Stimulated activated CD8-positive, alpha-beta memory T cell treated with anti-CD3 and anti-CD28 coated beads, Interleukin-2, amount 100 ng/mL, for 48 hours (primary cell): ENCODE results near the gene TMEM170A.
"Not testable (repeated sequence)": the region's sequence is repeated elsewhere in the genome, so short reads cannot be mapped to it uniquely, and the experiment has no call there.

ENCODE experiments used
- DNase-seq, 2 donors: peaks; one replicate each; pipeline ENCODE4 v3.0.0-alpha.2; 2020; ENCODE audit warnings: low read depth in 2 of 2

TMEM170A gene

GRCh38 chr16:75464122-75464918 is at the start of gene TMEM170A:
TMEM170A (minus strand) TSS chr16:75464689; CDS start chr16:75464600, 89 bp downstream.
- peak; percentile 98 to 99 for DNase-seq

- no peak for DNase-seq
Measured at GRCh38 chr16:75506574-75506973, 42.1 kb upstream of the TMEM170A start.

GRCh38 chr16:75506107-75506506 is 41.6 kb upstream of the TMEM170A start:
- no peak for DNase-seq

- no peak for DNase-seq
Measured at GRCh38 chr16:75503801-75504200, 39.3 kb upstream of the TMEM170A start.

GRCh38 chr16:75502916-75503605 is 38.6 kb upstream of the TMEM170A start:
- no peak for DNase-seq

- not testable (repeated sequence) for DNase-seq
Measured at GRCh38 chr16:75501820-75502219, 37.3 kb upstream of the TMEM170A start.

GRCh38 chr16:75501359-75501758 is 36.9 kb upstream of the TMEM170A start:
- DNase-seq, result no peak

GRCh38 chr16:75498605-75499322 is 34.3 kb upstream of the TMEM170A start:
- DNase-seq, result not testable (repeated sequence)

GRCh38 chr16:75497558-75497957 is 33.1 kb upstream of the TMEM170A start:
- no peak for DNase-seq

GRCh38 chr16:75495076-75495674 is 30.7 kb upstream of the TMEM170A start, which contains the start of gene CHST6:
CHST6 (minus strand) TSS chr16:75495441; CDS start chr16:75479828, 15,613 bp downstream.
- no peak for DNase-seq

- no peak for DNase-seq
Measured at GRCh38 chr16:75494661-75495075, 30.2 kb upstream of the TMEM170A start.

- no peak for DNase-seq
Measured at GRCh38 chr16:75494184-75494583, 29.7 kb upstream of the TMEM170A start.

- no peak for DNase-seq
Measured at GRCh38 chr16:75491876-75492275, 27.4 kb upstream of the TMEM170A start.

- DNase-seq, result no peak
Measured at GRCh38 chr16:75488322-75488721, 23.8 kb upstream of the TMEM170A start.

GRCh38 chr16:75486676-75487313 is 22.3 kb upstream of the TMEM170A start:
- DNase-seq, result no peak

- no peak for DNase-seq
Measured at GRCh38 chr16:75486014-75486675, 21.7 kb upstream of the TMEM170A start.

GRCh38 chr16:75485230-75486013 is 20.9 kb upstream of the TMEM170A start:
- DNase-seq, result no peak

- DNase-seq, result no peak
Measured at GRCh38 chr16:75483222-75483621, 18.7 kb upstream of the TMEM170A start.

GRCh38 chr16:75482434-75483205 is 18.1 kb upstream of the TMEM170A start:
- DNase-seq, result no peak
